Fibroblast of skin of right biceps (primary cell): ENCODE results near the gene GLI1.
"Not testable (repeated sequence)": the region's sequence is repeated elsewhere in the genome, so short reads cannot be mapped to it uniquely, and the experiment has no call there.

Experiments
- DNase-seq: peaks from one replicate; pipeline ENCODE4 v3.0.0-alpha.2; 2013

The GLI1 gene

DNA sequence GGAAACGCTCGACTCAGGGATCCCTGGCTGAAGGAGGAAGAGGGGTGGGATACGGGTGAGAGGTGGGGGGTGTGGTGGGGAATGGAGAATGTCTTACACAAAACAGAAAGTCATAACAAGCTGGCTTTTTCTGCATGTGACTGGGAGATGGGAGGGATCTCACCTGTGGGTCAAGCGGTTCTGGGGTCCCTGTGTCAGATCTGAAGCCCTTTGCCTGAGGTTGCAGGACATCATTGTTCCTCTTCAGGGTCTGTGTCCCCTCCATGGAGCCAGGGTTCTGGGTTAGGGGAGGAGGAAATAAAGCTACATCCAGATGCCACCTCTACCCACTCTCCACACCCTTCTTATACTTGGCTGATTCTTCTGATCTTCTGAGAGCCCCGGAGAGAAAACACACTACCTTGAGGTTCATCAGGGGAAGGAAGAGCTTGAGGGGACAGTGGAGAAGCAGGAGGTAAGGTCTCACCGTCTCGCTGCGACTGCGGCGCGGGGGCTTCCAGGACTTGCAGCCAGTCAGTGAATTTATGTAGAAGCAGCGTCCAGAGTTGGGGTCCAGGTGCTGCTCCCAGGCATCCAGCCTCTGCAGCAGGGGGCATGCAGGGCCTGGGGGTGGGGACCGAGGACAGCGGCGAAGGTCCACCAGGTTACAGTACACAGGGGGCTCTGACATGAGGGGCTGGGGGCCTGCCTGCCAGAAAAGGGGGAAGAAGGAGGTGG, 17.6 kb downstream of the GLI1 start:
- DNase-seq = no peak

GRCh38 chr12:57477710-57478681, 18.4 kb downstream of the GLI1 start:
- peak; percentile 34 for DNase-seq

- no peak for DNase-seq
Measured at GRCh38 chr12:57479043-57479375, 19.4 kb downstream of the GLI1 start.

DNA sequence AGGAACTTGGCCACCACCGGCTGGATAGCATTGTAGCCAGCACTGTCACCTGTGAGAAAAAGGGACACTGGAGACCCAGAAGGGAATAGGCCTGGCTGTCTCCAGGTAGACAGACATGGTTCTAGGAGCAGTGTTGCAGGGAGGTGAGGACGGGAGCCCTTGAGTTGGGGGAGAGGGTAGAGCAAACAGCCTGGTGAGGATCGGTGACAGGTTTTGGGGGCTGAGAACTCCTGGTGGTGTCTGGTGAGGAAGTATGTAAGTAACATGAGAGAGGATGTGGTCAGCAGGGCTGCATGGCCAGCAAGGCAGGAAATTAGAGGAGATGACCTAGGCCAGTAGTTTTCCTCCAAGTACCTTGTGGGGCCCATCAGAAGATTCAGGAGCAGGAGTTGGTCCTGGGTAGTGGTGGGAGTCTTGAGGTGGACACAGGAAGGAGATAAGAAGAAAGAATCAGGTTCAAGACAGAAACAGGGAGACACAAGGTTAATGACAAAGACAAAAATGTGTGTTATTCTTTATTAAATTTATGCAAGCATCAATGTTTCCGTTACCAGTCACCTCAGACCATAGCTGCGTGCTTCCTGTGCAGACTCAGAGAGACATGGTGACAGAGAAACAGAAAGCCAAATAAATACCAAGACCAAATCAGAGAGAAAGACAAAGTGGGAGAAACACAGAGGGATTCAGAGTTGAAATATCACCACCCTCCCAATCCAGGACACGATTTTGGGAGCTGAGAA, 20.0 kb downstream of the GLI1 start, which contains the start of gene ARHGAP9:
Gene ARHGAP9, minus strand, starts transcription at position 491 of the 740 bp plus-strand sequence. Its CDS starts 460 bp downstream, at position 31.
- no peak for DNase-seq

GRCh38 chr12:57481671-57482070, 22.1 kb downstream of the GLI1 start:
- DNase-seq = no peak

DNA sequence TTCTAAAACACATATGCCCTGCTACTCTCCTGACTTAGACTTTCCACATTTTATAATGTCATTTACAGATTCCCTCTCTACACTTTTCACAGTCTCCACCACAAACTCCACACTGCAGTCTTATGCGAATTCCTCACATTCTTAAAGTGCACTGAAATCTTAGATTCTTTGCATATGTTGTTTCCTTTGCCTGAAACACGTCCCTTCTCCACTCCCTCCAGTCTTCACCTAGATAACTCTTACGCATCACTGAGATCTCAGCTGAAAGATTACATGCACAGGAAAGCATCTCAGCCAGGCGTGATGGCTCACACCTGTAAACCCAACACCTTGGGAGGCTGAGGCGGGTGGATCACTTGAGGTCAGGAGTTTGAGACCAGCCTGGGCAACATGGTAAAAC, 23.9 kb downstream of the GLI1 start:
- DNase-seq = peak; percentile 80

GRCh38 chr12:57485695-57486094, 26.1 kb downstream of the GLI1 start:
- DNase-seq = no peak

DNA sequence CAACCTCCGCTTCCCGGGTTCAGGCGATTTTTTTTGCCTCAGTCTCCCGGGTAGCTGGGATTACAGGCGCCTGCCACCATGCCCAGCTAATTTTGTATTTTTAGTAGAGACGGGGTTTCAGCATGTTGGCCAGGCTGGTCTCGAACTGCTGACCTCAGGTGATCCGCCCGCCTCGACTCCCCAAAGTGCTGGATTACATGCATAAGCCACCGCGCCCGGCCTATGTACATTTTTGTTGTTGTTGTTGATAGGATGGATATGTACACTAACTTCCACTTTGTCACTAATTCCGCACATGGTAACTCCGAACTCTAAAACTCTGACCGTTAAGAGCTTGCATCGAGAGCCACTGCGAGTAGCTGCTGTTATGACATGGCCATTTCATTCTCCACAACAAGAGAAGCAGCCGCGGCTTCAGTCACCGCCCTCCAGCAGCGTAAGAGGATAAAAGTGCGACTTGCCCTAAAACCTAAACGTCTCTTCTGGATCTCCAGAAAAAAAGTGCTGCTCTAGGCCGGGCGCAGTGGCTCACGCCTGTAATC, 27.5 kb downstream of the GLI1 start:
- DNase-seq = no peak

- peak; percentile 98 for DNase-seq
Measured at GRCh38 chr12:57487597-57488401, 28.2 kb downstream of the GLI1 start, which contains the start of gene MARS1. MARS1 (plus strand) TSS chr12:57488068; CDS start chr12:57488091, 23 bp downstream.

GRCh38 chr12:57488402-57489156, 29.0 kb downstream of the GLI1 start:
- no peak for DNase-seq

GRCh38 chr12:57489157-57489641, 29.6 kb downstream of the GLI1 start:
- peak; percentile 34 for DNase-seq

GRCh38 chr12:57490126-57490525, 30.5 kb downstream of the GLI1 start:
- DNase-seq = no peak

- DNase-seq = no peak
Measured at GRCh38 chr12:57491393-57492280, 32.1 kb downstream of the GLI1 start.

DNA sequence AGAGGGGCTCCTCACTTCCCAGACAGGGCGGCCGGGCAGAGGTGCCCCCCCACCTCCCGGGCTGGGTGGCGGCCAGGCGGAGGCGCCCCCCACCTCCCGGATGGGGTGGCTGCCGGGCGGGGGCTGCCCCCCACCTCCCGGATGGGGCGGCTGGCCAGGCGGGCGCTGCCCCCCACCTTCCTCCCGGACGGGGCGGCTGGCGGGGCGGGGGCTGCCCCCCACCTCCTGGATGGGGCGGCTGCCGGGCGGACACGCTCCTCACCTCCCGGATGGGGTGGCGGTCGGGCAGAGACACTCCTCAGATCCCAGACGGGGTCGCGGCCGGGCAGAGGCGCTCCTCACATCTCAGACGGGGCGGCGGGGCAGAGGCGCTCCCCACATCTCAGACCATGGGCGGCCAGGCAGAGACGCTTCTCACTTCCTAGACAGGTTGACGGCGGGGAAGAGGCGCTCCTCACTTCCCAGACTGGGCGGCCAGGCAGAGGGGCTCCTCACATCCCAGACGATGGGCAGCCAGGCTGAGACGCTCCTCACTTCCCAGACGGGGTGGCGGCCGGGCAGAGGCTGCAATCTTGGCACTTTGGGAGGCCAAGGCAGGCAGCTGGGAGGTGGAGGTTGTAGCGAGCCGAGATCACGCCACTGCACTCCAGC, 35.6 kb downstream of the GLI1 start:
- not testable (repeated sequence) for DNase-seq

DNA sequence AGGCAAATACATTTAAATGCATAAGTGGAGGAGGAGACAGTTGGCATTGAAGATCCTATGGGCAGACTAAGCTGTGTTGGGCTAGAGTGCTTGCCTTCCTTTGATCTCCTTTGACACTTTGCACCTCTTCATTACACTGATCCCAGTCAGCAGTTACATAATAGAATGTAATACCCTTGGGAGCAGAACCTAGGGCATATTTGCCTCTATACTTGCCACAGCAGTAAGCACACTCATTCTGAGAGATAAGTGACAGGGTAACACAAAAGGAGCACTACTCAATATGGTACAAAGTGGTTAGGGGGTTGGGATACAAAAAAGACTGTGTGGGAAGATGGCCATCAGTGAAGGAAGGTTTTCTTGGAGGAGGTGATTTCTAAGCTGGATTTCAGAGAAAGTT, 37.2 kb downstream of the GLI1 start:
- no peak for DNase-seq

- DNase-seq = no peak
Measured at GRCh38 chr12:57497223-57498131, 37.9 kb downstream of the GLI1 start.

DNA sequence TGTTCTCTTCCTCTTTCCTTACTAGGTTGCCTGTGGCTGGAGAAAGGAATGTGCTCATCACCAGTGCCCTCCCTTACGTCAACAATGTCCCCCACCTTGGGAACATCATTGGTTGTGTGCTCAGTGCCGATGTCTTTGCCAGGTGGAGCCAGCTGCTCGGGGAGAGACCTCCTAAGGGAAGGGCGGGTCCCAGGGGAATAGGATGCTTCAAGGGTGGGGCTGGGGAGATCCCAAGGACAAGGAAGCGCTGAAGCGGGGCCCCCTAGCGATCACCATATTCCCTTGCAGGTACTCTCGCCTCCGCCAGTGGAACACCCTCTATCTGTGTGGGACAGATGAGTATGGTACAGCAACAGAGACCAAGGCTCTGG, 38.5 kb downstream of the GLI1 start:
- no peak for DNase-seq

- no peak for DNase-seq
Measured at GRCh38 chr12:57498571-57498970, 39.0 kb downstream of the GLI1 start.
